Suprapubic skin (tissue), 4 donors: ENCODE results near the gene UFSP1.

Experiments used
- EP300 ChIP-seq: sonication (generic); formaldehyde crosslinking; IDR thresholded peaks from one replicate; pipeline ENCODE4 v1.6.1; 2017; ENCODE audit warnings: antibody characterized with exemption
- POLR2A ChIP-seq, 2 donors: fragments of 450-650 bp; IDR thresholded peaks; one replicate each; pipeline ENCODE4 v1.6.1; 2017; ENCODE audit warnings: antibody characterized with exemption in 2 of 2, mild to moderate bottlenecking in 2 of 2, moderate library complexity in 2 of 2
- POLR2AphosphoS5 ChIP-seq, 3 donors: sonication (generic); formaldehyde crosslinking; IDR thresholded peaks; one replicate each; pipeline ENCODE4 v1.6.1; 2017; ENCODE audit warnings: antibody characterized with exemption in 3 of 3
- TF ChIP-seq, protein P1 (sequence below), 2 donors: fragments of 200-600 bp in 1 of 2; fragments of 450-650 bp in 1 of 2; sonication (generic) in 1 of 2; IDR thresholded peaks; one replicate each; pipeline ENCODE4 v1.5.1; 2016 to 2019; ENCODE audit warnings: antibody characterized with exemption in 2 of 2, mild to moderate bottlenecking in 1 of 2, moderate library complexity in 1 of 2

DNA sequence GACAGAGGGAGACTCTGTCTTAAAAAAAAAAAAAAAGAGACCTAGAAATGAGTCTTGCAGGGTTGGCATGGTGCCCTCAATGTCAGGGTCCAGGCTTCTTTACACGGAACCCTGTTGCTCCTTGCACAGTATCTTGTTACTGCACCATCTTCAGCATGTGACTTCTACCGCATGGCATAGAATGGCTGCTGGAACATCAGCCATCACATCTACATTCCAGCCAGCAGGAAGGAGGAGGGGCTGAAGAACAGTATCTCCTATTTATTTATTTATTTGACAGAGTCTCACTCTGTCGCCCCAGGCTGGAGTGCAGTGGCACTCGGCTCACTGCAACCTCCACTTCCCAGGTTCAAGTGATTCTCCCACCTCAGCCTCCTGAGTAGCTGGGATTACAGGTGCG is 9.9 kb upstream of the UFSP1 start:
- TF ChIP-seq POLR2AphosphoS5 (IDR thresholded peaks at IDR 0.05) (no peak), POLR2A (IDR thresholded peaks at IDR 0.05) (no peak), EP300 (no peak)
- TF ChIP-seq, protein P1, sequence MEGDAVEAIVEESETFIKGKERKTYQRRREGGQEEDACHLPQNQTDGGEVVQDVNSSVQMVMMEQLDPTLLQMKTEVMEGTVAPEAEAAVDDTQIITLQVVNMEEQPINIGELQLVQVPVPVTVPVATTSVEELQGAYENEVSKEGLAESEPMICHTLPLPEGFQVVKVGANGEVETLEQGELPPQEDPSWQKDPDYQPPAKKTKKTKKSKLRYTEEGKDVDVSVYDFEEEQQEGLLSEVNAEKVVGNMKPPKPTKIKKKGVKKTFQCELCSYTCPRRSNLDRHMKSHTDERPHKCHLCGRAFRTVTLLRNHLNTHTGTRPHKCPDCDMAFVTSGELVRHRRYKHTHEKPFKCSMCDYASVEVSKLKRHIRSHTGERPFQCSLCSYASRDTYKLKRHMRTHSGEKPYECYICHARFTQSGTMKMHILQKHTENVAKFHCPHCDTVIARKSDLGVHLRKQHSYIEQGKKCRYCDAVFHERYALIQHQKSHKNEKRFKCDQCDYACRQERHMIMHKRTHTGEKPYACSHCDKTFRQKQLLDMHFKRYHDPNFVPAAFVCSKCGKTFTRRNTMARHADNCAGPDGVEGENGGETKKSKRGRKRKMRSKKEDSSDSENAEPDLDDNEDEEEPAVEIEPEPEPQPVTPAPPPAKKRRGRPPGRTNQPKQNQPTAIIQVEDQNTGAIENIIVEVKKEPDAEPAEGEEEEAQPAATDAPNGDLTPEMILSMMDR (IDR thresholded peaks at IDR 0.05) = no peak
